Caco-2 (cell line): Measurements from ENCODE around the gene CLIP1. TPM values are rescaled to one million over a fixed set of nuclear protein-coding genes. Genes with fewer than 3 reads are reported as not detected.

ENCODE experiments used
- BruUV-seq: library from RNA; stranded (reverse); fragments of 400-500 nt; replicated peaks from 2 replicates; lab custom pipeline; 2021; lab: Mats Ljungman, UMichigan
- CTCF ChIA-PET: fragments of 300-600 bp; sonication (Branson Sonifier 250); formaldehyde crosslinking; loops from one replicate; lab custom pipeline; 2022; ENCODE audit warnings: antibody characterized with exemption; lab: Charles Lee
- POLR2A ChIA-PET: fragments of 300-600 bp; sonication (Branson Sonifier 250); formaldehyde crosslinking; loops from one replicate; lab custom pipeline; 2022; ENCODE audit warnings: antibody characterized with exemption; lab: Charles Lee
- DNase-seq, 2 experiments: peaks; one replicate each; pipeline versions ENCODE4 v3.0.0 to v3.0.0-alpha.2; 2020 to 2022
- H3K27me3 ChIP-seq: replicated peaks from 2 replicates; pipeline ENCODE4 v1.6.0; 2011; ENCODE audit warnings: low read length; ENCODE audit not compliant: control insufficient read depth, insufficient read depth
- H3K36me3 ChIP-seq: 2 replicates; pipeline ENCODE4 v1.5.1; 2011; ENCODE audit warnings: low read length; ENCODE audit not compliant: control insufficient read depth, insufficient read depth
- H3K4me1 ChIP-seq: fragments of 250-450 bp; sonication (Bioruptor Pico); 2 replicates; pipeline ENCODE4 v1.5.1; 2020; ENCODE audit warnings: mild to moderate bottlenecking
- H3K4me3 ChIP-seq: 2 replicates; pipeline ENCODE4 v1.5.1; 2011; ENCODE audit warnings: low read depth, mild to moderate bottlenecking, control low read depth, low read length
- H3K9me3 ChIP-seq: fragments of 250-450 bp; sonication (Bioruptor Pico); 2 replicates; pipeline ENCODE4 v1.5.1; 2020; ENCODE audit warnings: mild to moderate bottlenecking, moderate library complexity
- H3K27ac Mint-ChIP-seq: one replicate; pipeline ENCODE4 v1.8.0; 2022; ENCODE audit warnings: mixed read lengths; ENCODE audit not compliant: unreplicated experiment
- H3K27me3 Mint-ChIP-seq: one replicate; pipeline ENCODE4 v1.8.0; 2022; ENCODE audit warnings: mixed read lengths; ENCODE audit not compliant: insufficient read depth, unreplicated experiment
- H3K36me3 Mint-ChIP-seq: one replicate; pipeline ENCODE4 v1.8.0; 2022; ENCODE audit warnings: mild to moderate bottlenecking, mixed read lengths; ENCODE audit not compliant: insufficient read depth, unreplicated experiment
- H3K4me1 Mint-ChIP-seq: one replicate; pipeline ENCODE4 v1.8.0; 2022; ENCODE audit warnings: low read depth, mixed read lengths; ENCODE audit not compliant: unreplicated experiment
- H3K4me3 Mint-ChIP-seq: one replicate; pipeline ENCODE4 v1.8.0; 2022; ENCODE audit warnings: mild to moderate bottlenecking, moderate library complexity, mixed read lengths; ENCODE audit not compliant: unreplicated experiment
- H3K9me3 Mint-ChIP-seq: one replicate; pipeline ENCODE4 v1.8.0; 2022; ENCODE audit warnings: mixed read lengths; ENCODE audit not compliant: unreplicated experiment
- intact Hi-C: fragments of 100-400 bp; cut with micrococcal nuclease; formaldehyde crosslinking; loops from one replicate; pipeline ENCODE4 v1.10.0; 2022; ENCODE audit not compliant: unreplicated experiment
- total RNA-seq: library from RNA; stranded (reverse); gene quantifications from 2 replicates; pipeline ENCODE4 v1.2.3, GENCODE V29; 2022
- TF ChIP-seq, protein P1 (sequence below), 2 experiments: fragments of 200-600 bp in 1 of 2; IDR thresholded peaks; 1 replicate in 1 of 2; 2 replicates in 1 of 2; pipeline versions ENCODE4 v1.5.1 to v1.8.0; 2011 to 2022; ENCODE audit warnings: antibody characterized with exemption in 1 of 2, control low read depth in 1 of 2, inconsistent platforms in 1 of 2, low read depth in 1 of 2, low read length in 1 of 2, mild to moderate bottlenecking in 1 of 2, moderate library complexity in 1 of 2; ENCODE audit not compliant: insufficient read depth in 1 of 2, severe bottlenecking in 1 of 2, unreplicated experiment in 1 of 2

The CLIP1 gene
- total RNA-seq, 1 experiment from 2014 or later, result 85.0 TPM

DNA sequence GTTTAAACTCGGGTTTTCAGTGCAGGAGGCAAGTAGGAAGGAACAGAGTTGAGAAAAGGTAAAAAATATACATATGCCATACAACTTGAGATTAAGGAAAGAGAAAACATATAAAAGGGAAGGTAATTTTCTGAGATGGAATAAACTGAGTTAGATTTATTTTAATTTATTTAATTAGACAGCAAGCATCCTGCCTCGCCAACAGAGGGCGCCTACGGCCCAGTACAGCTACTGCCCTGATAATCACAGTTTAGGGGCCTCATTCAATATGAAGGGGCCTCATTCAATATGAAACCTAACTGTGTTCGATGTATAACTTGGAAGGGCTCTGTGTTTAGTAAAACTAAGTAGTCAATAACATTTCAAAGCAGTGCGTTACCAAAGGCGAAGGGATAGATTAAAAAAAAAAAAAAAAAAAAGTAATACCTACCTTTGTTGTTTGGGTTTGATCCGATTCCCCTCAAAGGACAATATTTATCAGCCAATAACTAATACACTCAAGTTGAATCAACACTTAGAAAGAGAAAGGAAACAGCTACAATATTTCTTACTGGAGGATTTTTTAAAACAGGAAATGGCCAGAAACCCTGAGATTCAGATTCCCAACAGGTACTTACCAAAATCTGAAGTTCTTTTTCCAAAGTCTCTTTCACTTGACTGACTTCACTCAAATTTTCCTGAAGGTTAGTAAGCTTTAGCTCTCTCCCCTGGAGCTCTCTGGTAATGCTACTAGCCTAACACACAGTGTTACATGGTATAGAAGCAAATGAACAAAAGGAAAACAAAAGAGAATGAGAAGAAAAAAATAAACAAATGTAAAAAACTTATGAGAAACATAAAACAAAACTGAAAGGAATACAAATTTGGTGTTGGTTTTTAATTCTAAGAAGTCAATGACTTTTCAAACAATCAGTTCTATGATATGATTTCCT is 86.2 kb downstream of the CLIP1 start:
- no peaks in the 10 kb centered on the region for H3K9me3 ChIP-seq
- Mint-ChIP-seq H3K27ac (no peak overlapping the region), H3K36me3 (peaks cover 54% of the 10 kb centered on the region), H3K4me1 (no peaks in the 10 kb centered on the region), H3K9me3 (no peaks in the 10 kb centered on the region), H3K27me3 (no peaks in the 10 kb centered on the region), H3K4me3 (no peak overlapping the region)
- ChIA-PET POLR2A (no interaction called here), CTCF (interaction anchor here (0.5 to 1.2 kb wide), 2 partner anchors 55 to 70 kb away, joined by 3 read pairs; no protein-coding TSS in a partner anchor)
- no peaks in the 10 kb centered on the region for H3K27me3 ChIP-seq
- no peaks in the 10 kb centered on the region; the same call in 1 of the 2 replicates for H3K36me3 ChIP-seq
- no peak overlapping the region for H3K4me3 ChIP-seq
- TF ChIP-seq, protein P1, sequence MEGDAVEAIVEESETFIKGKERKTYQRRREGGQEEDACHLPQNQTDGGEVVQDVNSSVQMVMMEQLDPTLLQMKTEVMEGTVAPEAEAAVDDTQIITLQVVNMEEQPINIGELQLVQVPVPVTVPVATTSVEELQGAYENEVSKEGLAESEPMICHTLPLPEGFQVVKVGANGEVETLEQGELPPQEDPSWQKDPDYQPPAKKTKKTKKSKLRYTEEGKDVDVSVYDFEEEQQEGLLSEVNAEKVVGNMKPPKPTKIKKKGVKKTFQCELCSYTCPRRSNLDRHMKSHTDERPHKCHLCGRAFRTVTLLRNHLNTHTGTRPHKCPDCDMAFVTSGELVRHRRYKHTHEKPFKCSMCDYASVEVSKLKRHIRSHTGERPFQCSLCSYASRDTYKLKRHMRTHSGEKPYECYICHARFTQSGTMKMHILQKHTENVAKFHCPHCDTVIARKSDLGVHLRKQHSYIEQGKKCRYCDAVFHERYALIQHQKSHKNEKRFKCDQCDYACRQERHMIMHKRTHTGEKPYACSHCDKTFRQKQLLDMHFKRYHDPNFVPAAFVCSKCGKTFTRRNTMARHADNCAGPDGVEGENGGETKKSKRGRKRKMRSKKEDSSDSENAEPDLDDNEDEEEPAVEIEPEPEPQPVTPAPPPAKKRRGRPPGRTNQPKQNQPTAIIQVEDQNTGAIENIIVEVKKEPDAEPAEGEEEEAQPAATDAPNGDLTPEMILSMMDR (IDR thresholded peaks at IDR 0.05; ENCODE audit: insufficient read depth in 1 of 2, low read depth in 1 of 2, low read length in 1 of 2, severe bottlenecking in 1 of 2, unreplicated experiment in 1 of 2), result peak; percentile 76 to 87
- no peaks in the 10 kb centered on the region for H3K4me1 ChIP-seq
- peak in 1 of 2 experiments; percentile 51 for DNase-seq
- intact Hi-C loops, result loop anchor here (1.0 kb wide), 1 partner anchor 20 kb away; no protein-coding TSS in a partner anchor
- BruUV-seq, result no TSS peak

DNA sequence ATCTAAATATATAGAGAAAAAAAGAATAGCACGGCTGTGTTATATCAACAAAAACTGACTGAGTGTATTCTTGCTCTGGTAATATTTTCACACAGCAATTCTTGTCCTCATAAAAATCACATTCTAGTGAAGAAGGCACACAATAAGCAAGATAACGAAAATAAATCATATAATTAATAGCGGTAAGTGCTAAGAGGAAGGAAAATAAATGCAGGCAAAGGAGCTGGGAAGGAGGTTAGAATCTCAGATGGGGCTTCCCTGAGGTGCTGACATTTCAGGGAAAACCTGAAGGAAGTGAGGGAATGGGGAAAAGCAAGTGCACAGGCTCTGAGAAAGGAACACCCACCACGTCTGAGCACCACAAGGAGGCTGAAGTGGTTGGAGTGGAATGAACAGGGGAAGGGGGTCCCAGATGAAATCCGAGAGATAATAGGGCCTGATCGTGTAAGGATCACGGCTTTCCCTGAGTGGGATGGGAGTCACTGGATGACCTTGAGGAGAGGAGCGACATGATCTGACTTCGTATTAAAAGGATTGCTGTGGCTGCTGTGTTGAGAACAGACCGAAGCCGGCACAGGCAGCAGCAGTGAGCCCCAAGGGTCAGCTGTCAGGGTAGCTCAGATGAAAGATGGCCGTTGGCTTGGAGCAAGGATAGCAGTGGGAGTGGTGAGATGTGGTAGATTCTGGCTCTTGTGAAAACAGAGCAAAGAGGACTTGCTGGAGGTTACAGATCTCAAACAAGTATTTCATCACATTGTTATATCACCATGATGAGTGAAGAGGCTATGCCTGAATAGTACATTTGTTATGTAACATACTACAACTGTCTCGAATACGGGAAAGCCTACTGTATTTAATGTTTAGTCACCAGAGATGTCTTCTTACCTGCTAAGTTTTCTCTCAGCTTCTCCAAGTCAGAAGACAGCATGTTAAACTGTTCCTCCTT is 89.1 kb downstream of the CLIP1 start:
- POLR2A ChIA-PET, result no interaction called here
- no TSS peak for BruUV-seq

More for the DNA sequence above, 89.1 kb downstream of the CLIP1 start:
- no peak for DNase-seq
- Histone ChIP-seq H3K9me3 (no peaks in the 10 kb centered on the region), H3K27me3 (no peaks in the 10 kb centered on the region), H3K4me3 (no peak overlapping the region), H3K4me1 (no peaks in the 10 kb centered on the region), H3K36me3 (no peaks in the 10 kb centered on the region; the same call in 1 of the 2 replicates)
- intact Hi-C loops, result no loop called here
- peaks cover 39% of the 10 kb centered on the region for H3K36me3 Mint-ChIP-seq
- no peak overlapping the region for H3K4me3 Mint-ChIP-seq
- no peaks in the 10 kb centered on the region for H3K27me3 Mint-ChIP-seq
- CTCF ChIA-PET, result no interaction called here
- H3K27ac Mint-ChIP-seq, result peak overlapping the region; percentile 5
- H3K9me3 Mint-ChIP-seq, result no peaks in the 10 kb centered on the region
- no peaks in the 10 kb centered on the region for H3K4me1 Mint-ChIP-seq
- TF ChIP-seq, protein P1 (IDR thresholded peaks at IDR 0.05; ENCODE audit: insufficient read depth in 1 of 2, low read depth in 1 of 2, low read length in 1 of 2, severe bottlenecking in 1 of 2, unreplicated experiment in 1 of 2), result no peak
